H4 (cell line): ENCODE measurements around the gene PWWP3B. TPM values are rescaled to one million over a fixed set of nuclear protein-coding genes. Genes with fewer than 3 reads are reported as not detected.
A peak's percentile ranks its signal among the peaks of the same experiment; 100 is the strongest.
"Not testable (repeated sequence)": the region's sequence is repeated elsewhere in the genome, so short reads cannot be mapped to it uniquely, and the experiment has no call there.

ENCODE experiments used
- DNase-seq: peaks from one replicate; pipeline ENCODE4 v3.0.0-alpha.2; 2015; ENCODE audit warnings: low spot score
- total RNA-seq: library from RNA; depleted of rRNA; stranded (reverse); fragments of >200 nt; shearing (Covaris generic); gene quantifications from 2 replicates; pipeline ENCODE4 v1.2.3, GENCODE V29; 2014; rRNA removed

PWWP3B gene
- 7.7 and 7.9 TPM in 2 replicates for total RNA-seq

DNA sequence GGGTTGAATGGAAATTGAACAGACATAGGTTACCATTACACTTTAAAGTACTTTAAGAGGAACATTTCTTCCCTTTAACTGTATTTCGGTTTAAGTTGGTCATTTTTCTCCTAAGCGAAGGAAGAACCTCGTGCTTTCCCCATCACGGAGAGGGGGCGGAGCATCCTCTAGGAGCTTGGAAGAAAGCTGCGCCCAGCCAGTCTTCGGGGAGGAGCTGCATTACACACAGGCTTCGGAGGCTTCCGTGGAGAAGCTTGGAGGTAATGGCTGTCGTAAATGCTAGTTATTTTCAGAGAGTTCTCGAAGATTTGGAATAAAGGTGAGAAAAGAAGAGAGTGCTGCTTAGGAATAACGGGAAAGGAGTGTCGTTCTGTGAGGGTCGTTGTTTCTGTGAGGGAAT is at the start of gene PWWP3B:
Gene PWWP3B, plus strand, starts transcription at position 199 of the 400 bp plus-strand sequence. CDS start 37,128 bp downstream, outside the sequence.
- peak; percentile 76 for DNase-seq

DNA sequence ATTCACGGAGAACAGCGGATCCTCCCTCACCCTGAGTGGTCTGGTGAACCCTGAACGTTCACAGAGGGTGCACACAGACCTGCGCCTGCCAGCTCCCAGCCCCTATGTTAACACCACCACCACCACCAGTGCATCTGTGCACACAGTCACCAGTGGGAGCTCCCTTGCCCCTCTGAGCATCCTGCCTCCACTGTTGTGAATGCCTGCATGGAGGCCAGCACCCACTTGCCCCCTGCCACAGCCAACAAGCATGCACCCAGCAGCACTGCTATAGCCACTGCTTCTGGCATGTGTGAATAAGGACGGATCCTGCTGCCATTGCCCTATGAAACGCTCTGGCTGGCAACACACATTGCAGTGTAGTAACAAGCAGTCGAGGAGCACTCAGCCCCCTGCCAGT is 29.1 kb upstream of the PWWP3B start:
- DNase-seq: no peak

DNA sequence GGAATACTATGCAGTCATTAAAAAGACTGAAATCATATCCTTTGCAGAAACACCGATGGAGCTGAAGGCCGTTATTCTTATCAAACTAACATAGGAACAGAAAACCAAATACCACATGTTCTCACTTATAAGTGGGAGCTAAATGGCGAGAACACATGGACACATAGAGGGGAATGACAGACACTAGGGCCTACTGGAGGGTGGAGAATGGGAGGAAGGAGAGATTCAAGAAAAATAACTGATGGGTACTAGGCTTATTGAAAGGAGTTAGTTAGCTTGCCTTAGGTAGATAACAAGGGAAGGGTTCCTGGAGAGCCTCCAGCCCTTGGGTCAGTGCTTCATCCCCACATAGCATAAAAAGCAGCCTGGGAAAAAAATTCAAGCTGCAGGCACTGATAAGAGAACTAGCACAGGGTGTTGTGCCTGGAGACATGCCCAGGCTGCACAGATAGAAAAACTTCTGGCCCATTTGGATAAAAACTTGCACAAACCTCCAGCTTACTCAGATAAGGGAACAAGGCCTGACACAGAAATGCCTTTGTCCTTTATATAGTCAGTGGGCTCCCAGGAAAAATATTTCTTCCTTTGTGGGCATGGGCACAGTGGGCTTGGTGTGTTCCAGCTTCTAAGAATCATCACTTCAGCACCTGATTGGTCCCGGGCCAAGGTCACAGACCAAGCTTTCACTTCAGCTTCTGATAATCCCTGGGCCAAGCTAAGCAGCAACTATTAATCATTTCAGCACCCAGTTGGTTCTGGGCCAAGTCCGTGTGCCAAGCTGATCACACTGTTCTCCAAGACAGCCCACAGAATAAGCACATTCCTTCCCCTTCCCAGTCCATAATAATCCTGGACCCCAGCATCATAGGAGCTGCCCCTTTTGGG is 23.1 kb upstream of the PWWP3B start:
- no peak for DNase-seq

DNA sequence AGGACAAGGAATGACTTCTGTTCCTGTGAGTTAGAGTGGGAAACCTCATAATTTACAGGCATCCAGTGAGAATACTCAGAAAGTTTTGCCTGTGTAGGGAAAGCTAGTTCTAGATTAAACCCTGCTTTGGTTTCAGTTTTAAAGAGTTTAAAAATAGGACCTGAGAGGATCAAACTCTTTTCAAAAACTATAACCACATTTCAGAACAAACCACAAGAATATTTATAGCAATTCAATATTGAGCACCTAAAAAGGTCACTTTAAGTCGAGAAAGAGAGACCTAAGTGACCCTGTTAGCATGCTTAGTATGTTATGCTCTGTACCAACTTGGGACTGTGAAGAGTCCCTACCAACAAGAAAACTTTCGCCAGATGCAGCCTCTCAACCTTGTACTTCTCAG is 17.4 kb upstream of the PWWP3B start:
- no peak for DNase-seq

DNA sequence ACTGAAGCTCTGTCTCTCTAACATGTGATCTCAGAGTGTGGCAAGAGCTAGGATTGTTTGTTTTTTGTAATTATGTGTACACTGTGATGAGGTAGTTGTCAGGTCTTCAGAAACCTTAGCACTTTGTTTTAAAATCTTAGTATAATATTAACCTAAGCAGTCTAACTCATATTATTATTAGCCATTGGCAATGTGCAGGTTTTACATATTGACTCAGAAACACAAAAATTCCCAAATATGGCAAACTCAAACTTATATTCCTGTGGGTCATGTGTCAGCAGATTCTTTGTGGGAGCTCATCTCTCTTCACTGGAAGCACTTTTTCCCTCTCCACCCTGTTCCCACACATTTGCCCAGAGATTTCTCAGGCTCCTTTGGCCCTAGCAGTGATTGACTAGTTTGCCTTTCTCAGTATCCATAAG is 8.2 kb upstream of the PWWP3B start:
- no peak for DNase-seq

DNA sequence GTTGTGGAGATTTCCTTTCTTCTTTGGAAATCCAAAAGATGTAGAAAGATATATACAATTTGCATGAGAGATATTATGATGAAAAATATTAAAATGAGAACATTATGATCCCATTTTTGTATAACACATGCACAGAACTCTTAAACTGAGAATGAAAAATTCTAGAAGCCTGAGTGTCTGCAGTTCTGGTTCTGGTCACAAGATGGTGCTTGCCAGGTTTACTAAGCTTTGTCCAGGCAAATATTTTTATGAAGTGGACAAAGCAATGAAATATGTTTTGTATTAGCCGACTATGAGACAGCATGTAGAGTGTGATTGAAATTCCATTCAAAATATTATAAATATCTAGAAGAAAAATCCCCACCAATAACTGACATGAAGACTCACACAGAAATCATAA is 2.2 kb downstream of the PWWP3B start:
- no peak for DNase-seq

DNA sequence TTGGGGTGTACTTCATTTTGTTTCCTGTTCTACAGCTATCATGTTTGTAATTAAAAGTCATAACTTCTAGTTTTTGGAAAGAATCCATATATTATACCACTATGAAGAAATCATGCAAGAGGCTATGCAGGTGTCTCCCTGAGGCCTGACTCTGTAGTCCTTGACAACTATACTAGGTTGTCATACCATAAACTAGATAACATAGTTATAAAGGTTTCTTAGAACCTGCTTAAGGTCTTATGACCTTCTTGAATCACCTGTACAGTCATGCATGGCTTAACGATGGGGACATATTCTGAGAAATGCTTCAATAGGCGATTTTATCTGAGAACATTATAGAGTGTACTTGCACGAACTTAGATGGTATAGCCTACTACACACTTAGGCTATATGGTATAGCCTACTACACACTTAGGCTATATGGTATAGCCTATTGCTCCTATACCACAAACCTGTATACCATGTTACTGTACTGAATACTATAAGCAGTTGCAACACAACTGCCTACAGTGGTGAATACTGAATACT is 3.3 kb downstream of the PWWP3B start:
- DNase-seq: no peak

DNA sequence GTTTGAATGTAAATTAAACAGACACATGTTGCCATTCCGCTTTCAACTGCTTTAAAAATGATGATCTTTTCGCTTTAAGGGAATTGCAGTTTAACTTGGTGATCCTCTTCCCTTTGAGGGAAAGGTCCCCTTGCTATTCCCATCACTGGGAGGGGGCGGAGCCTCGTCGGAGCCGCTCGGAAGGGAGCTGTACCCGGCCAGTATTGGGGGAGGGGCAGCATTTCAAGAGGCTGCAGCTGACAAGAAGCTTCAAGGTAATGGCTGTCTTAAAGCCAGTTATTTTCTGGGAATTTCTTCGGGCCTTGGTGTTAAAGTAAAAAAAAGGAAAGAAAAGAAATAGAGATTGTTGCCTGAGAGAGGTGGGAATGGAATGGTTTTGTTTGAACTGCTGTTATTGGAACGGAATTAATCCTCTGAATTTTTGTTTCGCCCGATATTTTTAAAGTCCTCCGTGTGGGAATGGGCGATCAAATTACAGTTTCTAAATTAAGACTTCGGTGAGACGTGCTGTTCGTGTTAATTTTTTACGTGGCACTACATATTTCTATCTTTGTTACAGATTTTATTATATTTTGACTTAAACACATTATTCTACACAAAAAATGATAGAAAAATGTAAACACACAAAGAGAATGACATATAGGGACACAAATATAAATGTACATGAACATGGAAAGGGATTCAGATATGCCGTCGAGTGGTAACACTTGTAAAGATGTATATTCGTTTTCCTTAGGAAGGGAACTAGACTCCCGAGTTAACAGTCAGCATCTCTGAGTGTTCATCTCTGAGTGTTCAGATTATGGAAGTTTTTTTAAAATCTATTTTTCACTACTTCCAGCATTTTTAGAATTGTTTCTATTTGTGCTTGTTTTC is 9.2 kb downstream of the PWWP3B start:
- DNase-seq: peak; percentile 72

DNA sequence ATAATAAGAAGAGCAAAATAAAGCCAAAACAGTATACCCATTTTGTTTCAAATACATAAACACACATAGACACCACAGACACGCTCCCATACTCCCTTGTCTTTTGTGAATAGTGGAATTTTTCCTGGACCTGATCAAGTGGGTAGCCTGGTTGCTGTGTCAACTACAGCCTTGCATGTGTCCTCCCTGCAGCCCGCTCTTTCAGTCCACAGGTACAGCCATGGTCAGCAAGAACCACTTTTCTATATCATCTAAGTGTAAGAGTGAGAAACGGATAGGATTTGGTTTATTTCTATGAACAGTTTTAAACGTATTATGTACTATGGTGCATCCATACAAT is 9.8 kb downstream of the PWWP3B start:
- DNase-seq: no peak

DNA sequence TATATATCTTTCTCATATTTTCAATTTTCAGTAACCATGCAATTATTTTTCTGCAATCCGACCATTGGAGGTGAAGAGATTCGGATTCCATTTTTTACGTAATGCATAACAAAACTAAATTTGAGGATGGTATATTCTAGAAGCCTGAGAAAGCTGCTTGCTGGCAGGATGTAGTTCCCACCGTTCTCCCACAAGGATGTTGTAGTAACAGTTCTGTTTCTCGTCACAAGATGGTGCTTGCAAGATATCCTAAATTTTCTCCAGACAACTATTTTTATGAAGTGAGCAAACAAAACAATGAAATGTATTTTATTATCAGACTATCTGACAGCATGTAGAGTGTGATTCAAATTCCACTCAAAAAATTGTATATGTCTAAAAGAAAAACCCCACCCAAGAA is 10.7 kb downstream of the PWWP3B start:
- DNase-seq: no peak

DNA sequence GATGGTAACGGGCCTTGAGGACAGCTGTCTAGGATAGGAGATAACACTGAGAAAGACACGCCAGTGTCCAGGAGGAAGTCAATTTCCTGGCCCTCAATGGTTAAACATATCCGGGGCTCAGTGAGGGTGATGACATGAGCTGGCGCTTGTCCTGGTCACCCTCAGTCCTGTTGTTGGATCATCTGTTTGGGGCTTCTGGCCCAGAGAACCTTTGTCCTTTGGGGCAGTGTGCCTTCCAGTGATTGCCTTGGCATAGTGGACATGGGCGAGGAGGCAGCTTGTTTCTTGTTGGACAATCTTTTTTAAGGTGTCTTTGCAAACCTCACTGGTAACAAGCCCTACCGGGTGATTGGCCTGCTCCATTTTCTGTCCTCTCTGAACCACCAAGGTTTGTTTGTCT is 15.6 kb downstream of the PWWP3B start:
- not testable (repeated sequence) for DNase-seq

DNA sequence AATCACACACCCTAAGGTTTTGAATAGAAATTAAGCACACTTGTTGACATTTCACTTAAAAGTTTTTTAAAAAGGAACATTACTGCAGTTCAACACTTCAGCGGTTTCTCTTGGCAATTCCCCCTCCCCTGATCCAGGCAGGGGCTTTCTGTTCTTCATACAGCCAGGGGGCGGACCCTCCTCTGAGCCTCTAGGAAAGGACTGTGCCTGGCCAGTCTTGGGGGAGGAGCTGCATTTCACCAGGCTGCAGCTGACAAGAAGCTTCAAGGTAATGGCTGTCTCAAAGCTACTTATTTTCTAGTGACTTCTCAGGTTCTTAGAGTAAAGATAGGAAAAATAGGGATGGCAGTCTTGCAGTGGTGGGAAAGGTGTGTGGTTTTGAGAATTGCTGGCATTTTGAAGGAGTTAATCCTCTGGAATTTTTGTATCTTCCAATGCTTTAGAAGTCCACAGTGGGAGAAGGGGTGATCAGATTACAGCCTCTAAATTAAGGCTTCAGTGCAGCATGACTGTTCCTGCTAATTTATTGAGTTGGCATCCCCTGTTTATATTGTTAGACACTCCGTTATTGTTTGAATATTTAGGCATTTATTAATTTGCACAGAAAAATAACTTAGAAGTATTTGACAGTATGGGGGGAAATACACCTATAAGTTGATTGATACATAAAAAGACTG is 33.5 kb downstream of the PWWP3B start:
- DNase-seq: no peak

DNA sequence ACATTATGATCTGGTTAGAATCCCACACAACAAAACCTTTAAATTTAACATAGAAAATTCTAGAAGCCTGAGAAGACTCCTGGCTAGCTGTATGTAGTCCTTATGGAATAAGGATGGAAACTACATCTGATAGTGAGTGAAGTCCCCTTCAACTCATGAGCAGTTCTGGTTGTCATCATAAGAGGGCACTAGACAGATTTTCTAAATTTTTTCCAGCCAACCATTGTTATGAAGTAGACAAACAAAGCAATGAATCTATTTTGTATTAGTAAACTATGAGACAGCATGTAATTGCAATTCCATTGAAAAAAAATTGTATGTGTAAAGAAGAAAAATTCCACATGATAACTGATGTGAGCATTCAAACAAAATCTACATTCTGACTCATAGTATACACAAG is 35.2 kb downstream of the PWWP3B start:
- DNase-seq: no peak

DNA sequence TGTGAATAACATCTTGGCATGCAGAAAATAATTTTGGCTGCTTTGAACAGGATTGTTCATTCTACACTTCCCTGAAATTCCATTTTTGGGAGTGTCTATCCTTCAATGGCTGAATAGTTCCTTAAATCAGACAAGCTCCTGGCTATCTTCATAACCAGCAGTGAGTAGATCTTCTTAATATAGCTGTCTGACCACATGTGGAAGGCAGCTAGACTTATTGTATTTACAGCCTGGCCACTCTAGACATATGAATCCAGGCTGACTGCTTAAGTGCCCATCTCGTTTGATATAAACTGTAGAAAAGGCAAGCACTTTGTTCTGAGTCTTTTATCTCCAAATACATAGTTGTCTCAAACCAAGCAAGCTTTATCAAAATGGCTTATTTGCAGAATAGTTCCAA is 40.0 kb downstream of the PWWP3B start:
- DNase-seq: no peak

Other genes starting within 250 kb of the PWWP3B start
- gene SERPINA7, start 129.6 kb upstream of the PWWP3B start, total RNA-seq: not detected in 2 replicates